Gastrocnemius medialis (tissue), 4 donors: ENCODE results near the gene RNF181. TPM values are rescaled to one million over a fixed set of nuclear protein-coding genes. Genes with fewer than 3 reads are reported as not detected.
A peak's percentile ranks its signal among the peaks of the same experiment; 100 is the strongest.

Source experiments
- ATAC-seq, 2 donors: fragments of 150-250 bp; one replicate each; pipeline ENCODE4 v1.9.1; 2016
- DNase-seq, 2 donors: peaks; one replicate each; pipeline ENCODE4 v3.0.0-alpha.2; 2019
- H3K27ac ChIP-seq, 4 donors: fragments of 200-600 bp; sonication (generic); 1 replicate in 1 of 4; 2 replicates in 3 of 4; pipeline ENCODE4 v1.5.1; 2016 to 2018; ENCODE audit warnings: mild to moderate bottlenecking in 2 of 4, moderate library complexity in 1 of 4
- H3K27me3 ChIP-seq, 3 donors: fragments of 200-600 bp; sonication (generic) in 2 of 3; 1 replicate in 1 of 3; 2 replicates in 2 of 3; pipeline versions ENCODE4 v1.5.1 to v1.6.0; 2016 to 2019; ENCODE audit warnings: mild to moderate bottlenecking in 1 of 3, moderate library complexity in 1 of 3
- H3K36me3 ChIP-seq, 2 donors: fragments of 200-600 bp; sonication (generic) in 1 of 2; one replicate each; pipeline ENCODE4 v1.5.1; 2017 to 2018
- H3K4me1 ChIP-seq, 2 donors: fragments of 200-600 bp; sonication (generic) in 1 of 2; one replicate each; pipeline ENCODE4 v1.5.1; 2016 to 2017; ENCODE audit warnings: mild to moderate bottlenecking in 2 of 2
- H3K4me3 ChIP-seq, 4 donors: fragments of 200-600 bp; sonication (generic) in 3 of 4; 1 replicate in 1 of 4; 2 replicates in 3 of 4; pipeline ENCODE4 v1.5.1; 2016 to 2019; ENCODE audit warnings: mild to moderate bottlenecking in 2 of 4
- H3K9me3 ChIP-seq, 3 donors: fragments of 200-600 bp; sonication (generic) in 2 of 3; 1 replicate in 1 of 3; 2 replicates in 2 of 3; pipeline ENCODE4 v1.5.1; 2016 to 2019
- CTCF ChIP-seq, 5 experiments: fragments of 450-650 bp in 3 of 5; fragments of 200-600 bp in 2 of 5; sonication (generic) in 2 of 5; IDR thresholded peaks in 4 of 5; conservative IDR thresholded peaks in 1 of 5; 1 replicate in 4 of 5; 2 replicates in 1 of 5; pipeline ENCODE4 v1.5.1; 2016 to 2019; ENCODE audit warnings: antibody characterized with exemption in 5 of 5, mild to moderate bottlenecking in 3 of 5, moderate library complexity in 3 of 5
- POLR2A ChIP-seq, 2 donors: fragments of 450-650 bp; IDR thresholded peaks; one replicate each; pipeline ENCODE4 v1.6.1; 2017; ENCODE audit warnings: antibody characterized with exemption in 2 of 2, mild to moderate bottlenecking in 2 of 2, moderate library complexity in 2 of 2
- in situ Hi-C, 4 donors: fragments of 200-750 bp; cut with MboI; loops; one replicate each; pipeline versions ENCODE4 v1.15.0 to v1.8.0; 2017; ENCODE audit warnings: low sequenced_read_pairs in 4 of 4
- intact Hi-C: fragments of 100-400 bp; cut with DNase I; formaldehyde crosslinking; loops from one replicate; pipeline ENCODE4 v1.15.1; 2023; ENCODE audit warnings: low total_unique reads
- total RNA-seq, 4 donors: library from RNA; depleted of rRNA; stranded (reverse); fragments of >200 nt; gene quantifications; one replicate each; pipeline versions ENCODE4 v1.1.0 to v1.2.3, GENCODE V29; 2016

Gene RNF181
- 100 to 1,000 TPM; 207 to 235 (median 215) TPM for total RNA-seq

GRCh38 chr2:85595301-85596025 is at the start of gene RNF181:
RNF181 (plus strand) TSS chr2:85595745; CDS start chr2:85595764, 19 bp downstream.
- TF ChIP-seq POLR2A (IDR thresholded peaks at IDR 0.05) (peak; percentile 90 to 92), CTCF (IDR thresholded peaks at IDR 0.05 in 4 of 5, conservative IDR thresholded peaks at IDR 0.05 in 1 of 5) (no peak)
- in situ Hi-C loops, result no loop called here
- intact Hi-C loops, result no loop called here

GRCh38 chr2:85545780-85546240 is 49.7 kb upstream of the RNF181 start:
- Histone ChIP-seq H3K27me3 (no peaks in the 10 kb centered on the region), H3K36me3 (peaks cover 0 to 47% of the 10 kb centered on the region in 2 donors), H3K4me1 (peaks cover 52 to 60% of the 10 kb centered on the region in 2 donors), H3K27ac (peak overlapping the region; percentile 81 to 99 (median 98)), H3K4me3 (no peak overlapping the region), H3K9me3 (no peaks in the 10 kb centered on the region)
- DNase-seq, result no peak
- in situ Hi-C loops (loop anchor here in 1 of 4 donors (5.0 kb wide), 1 partner anchor 124 kb away; no protein-coding TSS in a partner anchor), intact Hi-C loops (no loop called here)
- ATAC-seq, result no peak
- TF ChIP-seq CTCF (IDR thresholded peaks at IDR 0.05 in 4 of 5, conservative IDR thresholded peaks at IDR 0.05 in 1 of 5) (no peak), POLR2A (IDR thresholded peaks at IDR 0.05) (no peak)

More at GRCh38 chr2:85595301-85596025, at the start of gene RNF181:
- Histone ChIP-seq H3K36me3 (peaks cover 0 to 41% of the 10 kb centered on the region in 2 donors), H3K4me3 (peak within 1 kb of the TSS; percentile 55 to 98 (median 78)), H3K4me1 (peaks cover 49 to 55% of the 10 kb centered on the region in 2 donors), H3K9me3 (no peaks in the 10 kb centered on the region), H3K27ac (peak within 1 kb of the TSS; percentile 87 to 99 (median 94)), H3K27me3 (no peaks in the 10 kb centered on the region)
- DNase-seq, result peak; percentile 98
- ATAC-seq, result peak; percentile 99

- Histone ChIP-seq H3K9me3 (no peaks in the 10 kb centered on the region), H3K27me3 (no peaks in the 10 kb centered on the region), H3K4me3 (no peak overlapping the region), H3K36me3 (peaks cover 0 to 33% of the 10 kb centered on the region in 2 donors), H3K27ac (peak overlapping the region; percentile 81 to 99 (median 98)), H3K4me1 (peaks cover 37 to 50% of the 10 kb centered on the region in 2 donors)
- in situ Hi-C loops (loop anchor here in 1 of 4 donors (5.0 kb wide), 1 partner anchor 125 kb away; no protein-coding TSS in a partner anchor), intact Hi-C loops (no loop called here)
- TF ChIP-seq CTCF (IDR thresholded peaks at IDR 0.05 in 4 of 5, conservative IDR thresholded peaks at IDR 0.05 in 1 of 5) (no peak), POLR2A (IDR thresholded peaks at IDR 0.05) (no peak)
- ATAC-seq (no peak), DNase-seq (no peak)
Measured at GRCh38 chr2:85547089-85547858, 48.3 kb upstream of the RNF181 start.

- intact Hi-C loops (no loop called here), in situ Hi-C loops (loop anchor here in 1 of 4 donors (5.0 kb wide), 1 partner anchor 126 kb away; no protein-coding TSS in a partner anchor)
- peaks cover 0 to 33% of the 10 kb centered on the region in 2 donors for H3K36me3 ChIP-seq
Measured at GRCh38 chr2:85547859-85548607, 47.5 kb upstream of the RNF181 start.

More at GRCh38 chr2:85547859-85548607, 47.5 kb upstream of the RNF181 start:
- no peaks in the 10 kb centered on the region for H3K27me3 ChIP-seq
- ATAC-seq, result no peak
- no peaks in the 10 kb centered on the region for H3K9me3 ChIP-seq
- TF ChIP-seq CTCF (IDR thresholded peaks at IDR 0.05 in 4 of 5, conservative IDR thresholded peaks at IDR 0.05 in 1 of 5), result no peak
- TF ChIP-seq POLR2A (IDR thresholded peaks at IDR 0.05), result peak in 1 of 2 donors; percentile 5
- H3K4me3 ChIP-seq, result no peak overlapping the region
- no peak for DNase-seq
- peaks cover 30 to 42% of the 10 kb centered on the region in 2 donors for H3K4me1 ChIP-seq
- H3K27ac ChIP-seq, result peak overlapping the region; percentile 1 to 99 (median 90)
